Stomach (tissue), 9 donors: ENCODE data around the gene GLI1. TPM values are rescaled to one million over a fixed set of nuclear protein-coding genes. Genes with fewer than 3 reads are reported as not detected.
A peak's percentile ranks its signal among the peaks of the same experiment; 100 is the strongest.

Experiments
- DNase-seq, 2 donors: peaks; one replicate each; pipeline versions ENCODE4 v3.0.0 to v3.0.0-alpha.2; 2013 to 2019
- H3K27ac ChIP-seq, 5 donors: fragments of 200-600 bp in 4 of 5; sonication (generic) in 4 of 5; one replicate each; pipeline ENCODE4 v1.5.1; 2013 to 2019; ENCODE audit warnings: mild to moderate bottlenecking in 1 of 5, moderate library complexity in 1 of 5
- H3K27me3 ChIP-seq, 3 donors: fragments of 200-600 bp; sonication (generic); one replicate each; pipeline ENCODE4 v1.5.1; 2017 to 2019; ENCODE audit warnings: mixed run types in 1 of 3
- H3K36me3 ChIP-seq, 4 donors: fragments of 200-600 bp; sonication (generic); 1 replicate in 3 of 4; 2 replicates in 1 of 4; pipeline ENCODE4 v1.5.1; 2016 to 2019
- H3K4me1 ChIP-seq, 4 donors: fragments of 200-600 bp; sonication (generic); one replicate each; pipeline ENCODE4 v1.5.1; 2016 to 2019
- H3K4me3 ChIP-seq, 4 donors: fragments of 200-600 bp; sonication (generic) in 3 of 4; one replicate each; pipeline ENCODE4 v1.5.1; 2016 to 2019; ENCODE audit warnings: mild to moderate bottlenecking in 1 of 4
- H3K9me3 ChIP-seq, 4 donors: fragments of 200-600 bp; sonication (generic); one replicate each; pipeline ENCODE4 v1.5.1; 2016 to 2019
- EP300 ChIP-seq: sonication (generic); formaldehyde crosslinking; IDR thresholded peaks from one replicate; pipeline ENCODE4 v1.6.1; 2017; ENCODE audit warnings: antibody characterized with exemption
- POLR2A ChIP-seq, 4 donors: fragments of 450-650 bp; IDR thresholded peaks; one replicate each; pipeline ENCODE4 v1.6.1; 2016; ENCODE audit warnings: antibody characterized with exemption in 4 of 4, control low read depth in 2 of 4, mild to moderate bottlenecking in 1 of 4, moderate library complexity in 1 of 4
- POLR2AphosphoS5 ChIP-seq, 3 donors: sonication (generic); formaldehyde crosslinking; IDR thresholded peaks; one replicate each; pipeline ENCODE4 v1.6.1; 2016; ENCODE audit warnings: antibody characterized with exemption in 3 of 3
- WGBS, 5 donors: extraction: QIAGEN DNeasy Blood & Tissue Kit in 3 of 5; methylation state at CpG; one replicate each; pipeline versions ENCODE4 v1.1.5 to v1.1.7; 2013 to 2018; 5-methylcytosine and 5-hydroxymethylcytosine counted together
- intact Hi-C: fragments of 100-400 bp; cut with DNase I; formaldehyde crosslinking; loops from one replicate; pipeline ENCODE4 v1.15.1; 2023; ENCODE audit warnings: low total_unique reads
- polyA plus RNA-seq, 3 donors: library from polyadenylated mRNA; stranded (reverse); fragments of 200-250 nt; gene quantifications; one replicate each; pipeline ENCODE4 v1.2.3, GENCODE V29; 2013
- total RNA-seq, 5 donors: library from RNA; depleted of rRNA; stranded (reverse); fragments of >200 nt; gene quantifications; one replicate each; pipeline versions ENCODE4 v1.1.0 to v1.2.3, GENCODE V29; 2014 to 2016
- TF ChIP-seq, protein P1 (sequence below), 7 experiments: fragments of 450-650 bp in 4 of 7; fragments of 200-600 bp in 3 of 7; sonication (generic) in 3 of 7; IDR thresholded peaks; one replicate each; pipeline ENCODE4 v1.5.1; 2016 to 2019; ENCODE audit warnings: antibody characterized with exemption in 7 of 7, control low read depth in 2 of 7, mild to moderate bottlenecking in 1 of 7
- donor health status: healthy with polysubstance abuse.
- donor health status: Bipolar disorder and iron deficiency.
- donor health status: healthy.

The GLI1 gene
- total and polyA plus RNA-seq, 8 donors = 0.14 to 4.0 (median 0.73) TPM

GRCh38 chr12:57454213-57454565, 5.4 kb upstream of the GLI1 start:
- Histone ChIP-seq H3K27me3 (peaks cover 0 to 26% (median 0%) of the 10 kb centered on the region in 3 donors), H3K36me3 (no peaks in the 10 kb centered on the region), H3K9me3 (no peaks in the 10 kb centered on the region), H3K4me3 (no peak overlapping the region), H3K4me1 (peaks cover 0 to 27% (median 10%) of the 10 kb centered on the region in 4 donors), H3K27ac (no peak overlapping the region)
- intact Hi-C loops = loop anchor here (5.0 kb wide), 1 partner anchor 147 kb away; no protein-coding TSS in a partner anchor
- no peak for DNase-seq
- WGBS, 5 donors = 94 to 100% (median 96%) methylated on average over 2 of the region's 2 CpGs
- TF ChIP-seq POLR2A (IDR thresholded peaks at IDR 0.05) = no peak
- TF ChIP-seq, protein P1, sequence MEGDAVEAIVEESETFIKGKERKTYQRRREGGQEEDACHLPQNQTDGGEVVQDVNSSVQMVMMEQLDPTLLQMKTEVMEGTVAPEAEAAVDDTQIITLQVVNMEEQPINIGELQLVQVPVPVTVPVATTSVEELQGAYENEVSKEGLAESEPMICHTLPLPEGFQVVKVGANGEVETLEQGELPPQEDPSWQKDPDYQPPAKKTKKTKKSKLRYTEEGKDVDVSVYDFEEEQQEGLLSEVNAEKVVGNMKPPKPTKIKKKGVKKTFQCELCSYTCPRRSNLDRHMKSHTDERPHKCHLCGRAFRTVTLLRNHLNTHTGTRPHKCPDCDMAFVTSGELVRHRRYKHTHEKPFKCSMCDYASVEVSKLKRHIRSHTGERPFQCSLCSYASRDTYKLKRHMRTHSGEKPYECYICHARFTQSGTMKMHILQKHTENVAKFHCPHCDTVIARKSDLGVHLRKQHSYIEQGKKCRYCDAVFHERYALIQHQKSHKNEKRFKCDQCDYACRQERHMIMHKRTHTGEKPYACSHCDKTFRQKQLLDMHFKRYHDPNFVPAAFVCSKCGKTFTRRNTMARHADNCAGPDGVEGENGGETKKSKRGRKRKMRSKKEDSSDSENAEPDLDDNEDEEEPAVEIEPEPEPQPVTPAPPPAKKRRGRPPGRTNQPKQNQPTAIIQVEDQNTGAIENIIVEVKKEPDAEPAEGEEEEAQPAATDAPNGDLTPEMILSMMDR (IDR thresholded peaks at IDR 0.05) = no peak
- TF ChIP-seq POLR2AphosphoS5 (IDR thresholded peaks at IDR 0.05) = no peak
- TF ChIP-seq EP300 = no peak

DNA sequence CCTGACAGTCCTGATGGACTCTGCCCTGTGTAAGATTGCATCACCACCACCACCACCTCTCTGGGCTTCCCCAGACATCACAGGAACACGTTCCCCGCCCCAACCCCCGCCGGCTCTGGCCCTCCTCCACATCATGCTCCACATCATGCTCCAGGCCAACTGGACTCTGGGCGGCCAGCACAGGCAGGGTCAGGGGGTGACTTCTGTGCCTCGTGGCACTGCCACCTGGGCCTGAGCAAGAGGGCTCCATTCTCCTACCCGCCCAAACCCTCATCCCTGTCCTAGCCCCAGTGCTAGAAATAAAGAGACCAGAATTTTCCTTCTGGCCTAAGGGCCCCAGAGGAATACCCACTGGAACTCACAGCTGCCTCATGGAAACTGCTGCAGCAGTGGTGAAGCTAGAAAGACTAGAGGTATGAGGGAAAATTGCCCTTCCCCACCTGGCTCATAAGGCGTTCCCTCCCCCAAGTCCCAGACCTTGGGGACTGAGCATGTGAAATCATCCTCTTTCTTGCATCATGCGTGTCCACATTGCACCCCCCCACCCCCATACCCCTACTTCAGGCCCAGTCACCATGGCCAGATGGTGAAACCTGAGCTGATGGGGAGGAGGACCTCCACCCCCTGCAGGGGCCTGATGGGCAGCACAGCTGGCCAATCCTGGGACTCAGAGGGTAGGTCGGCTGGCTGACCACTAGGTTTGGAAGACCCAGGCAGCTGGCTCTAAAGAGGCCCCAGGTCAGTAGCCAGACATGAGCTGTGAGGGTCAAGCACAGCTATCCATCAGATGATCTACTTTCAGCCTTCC, 4.8 kb upstream of the GLI1 start, which contains the start of gene INHBE:
INHBE (plus strand) TSS at position 742 of the 808 bp plus-strand sequence. CDS start 230 bp downstream, outside the sequence.
- WGBS, 5 donors = 56 to 67% (median 59%) methylated on average over 9 to 10 of the region's 10 CpGs
- no peaks in the 10 kb centered on the region for H3K9me3 ChIP-seq
- H3K4me3 ChIP-seq = no peak within 1 kb of the TSS
- H3K4me1 ChIP-seq = peaks cover 0 to 29% (median 11%) of the 10 kb centered on the region in 4 donors
- no peak for DNase-seq
- intact Hi-C loops = loop anchor here (5.0 kb wide), 1 partner anchor 147 kb away; no protein-coding TSS in a partner anchor
- TF ChIP-seq EP300 (no peak), POLR2AphosphoS5 (IDR thresholded peaks at IDR 0.05) (no peak), POLR2A (IDR thresholded peaks at IDR 0.05) (no peak)
- TF ChIP-seq, protein P1 (IDR thresholded peaks at IDR 0.05) = no peak
- H3K27ac ChIP-seq = no peak within 1 kb of the TSS
- H3K36me3 ChIP-seq = no peaks in the 10 kb centered on the region
- peaks cover 0 to 26% (median 0%) of the 10 kb centered on the region in 3 donors for H3K27me3 ChIP-seq

DNA sequence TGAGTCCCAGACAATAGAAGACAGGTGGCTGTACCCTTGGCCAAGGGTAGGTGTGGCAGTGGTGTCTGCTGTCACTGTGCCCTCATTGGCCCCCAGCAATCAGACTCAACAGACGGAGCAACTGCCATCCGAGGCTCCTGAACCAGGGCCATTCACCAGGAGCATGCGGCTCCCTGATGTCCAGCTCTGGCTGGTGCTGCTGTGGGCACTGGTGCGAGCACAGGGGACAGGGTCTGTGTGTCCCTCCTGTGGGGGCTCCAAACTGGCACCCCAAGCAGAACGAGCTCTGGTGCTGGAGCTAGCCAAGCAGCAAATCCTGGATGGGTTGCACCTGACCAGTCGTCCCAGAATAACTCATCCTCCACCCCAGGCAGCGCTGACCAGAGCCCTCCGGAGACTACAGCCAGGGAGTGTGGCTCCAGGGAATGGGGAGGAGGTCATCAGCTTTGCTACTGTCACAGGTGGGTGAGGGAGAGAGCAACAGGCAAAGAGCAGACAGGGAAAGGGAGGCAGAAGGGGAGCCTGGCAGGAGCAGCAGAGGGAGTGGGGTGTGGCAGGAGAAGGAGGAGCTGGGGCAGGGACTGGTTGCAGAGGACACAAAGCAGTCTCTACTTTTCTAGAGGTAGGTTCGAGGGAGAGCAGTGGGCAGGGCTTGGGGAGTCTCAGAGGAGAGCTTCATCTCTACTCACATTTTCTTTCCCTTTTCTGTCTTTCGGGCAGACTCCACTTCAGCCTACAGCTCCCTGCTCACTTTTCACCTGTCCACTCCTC, 4.0 kb upstream of the GLI1 start:
- no peak for DNase-seq
- no peak overlapping the region for H3K4me3 ChIP-seq
- no peaks in the 10 kb centered on the region for H3K9me3 ChIP-seq
- 53 to 66% (median 56%) methylated on average over 5 to 10 of the region's 10 CpGs for WGBS, 5 donors
- no peaks in the 10 kb centered on the region for H3K36me3 ChIP-seq
- peaks cover 0 to 34% (median 2%) of the 10 kb centered on the region in 3 donors for H3K27me3 ChIP-seq
- intact Hi-C loops = no loop called here
- TF ChIP-seq, protein P1 (IDR thresholded peaks at IDR 0.05) = no peak
- TF ChIP-seq EP300 = no peak
- no peak for TF ChIP-seq POLR2AphosphoS5 (IDR thresholded peaks at IDR 0.05)
- TF ChIP-seq POLR2A (IDR thresholded peaks at IDR 0.05) = no peak
- peaks cover 8 to 37% (median 19%) of the 10 kb centered on the region in 4 donors for H3K4me1 ChIP-seq
- no peak overlapping the region for H3K27ac ChIP-seq

GRCh38 chr12:57456145-57456700, 3.4 kb upstream of the GLI1 start:
- Histone ChIP-seq H3K36me3 (no peaks in the 10 kb centered on the region), H3K9me3 (no peaks in the 10 kb centered on the region), H3K27ac (no peak overlapping the region), H3K4me1 (peaks cover 14 to 44% (median 26%) of the 10 kb centered on the region in 4 donors), H3K27me3 (peaks cover 0 to 41% (median 9%) of the 10 kb centered on the region in 3 donors), H3K4me3 (no peak overlapping the region)
- DNase-seq = peak in 1 of 2 donors; percentile 78
- intact Hi-C loops = no loop called here
- TF ChIP-seq, protein P1 (IDR thresholded peaks at IDR 0.05) = peak in 5 of 7 experiments; percentile 12 to 39 (median 28)
- TF ChIP-seq POLR2AphosphoS5 (IDR thresholded peaks at IDR 0.05) = no peak
- WGBS, 5 donors = 30 to 38% (median 35%) methylated on average over 12 to 15 of the region's 15 CpGs
